Measurements from ENCODE around the gene CD2BP2. TPM values are rescaled to one million over a fixed set of nuclear protein-coding genes. Genes with fewer than 3 reads are reported as not detected.
A peak's percentile ranks its signal among the peaks of the same experiment; 100 is the strongest.

Gene CD2BP2
- total RNA-seq, 1 donor from 2014 or later = 29.2 TPM

DNA sequence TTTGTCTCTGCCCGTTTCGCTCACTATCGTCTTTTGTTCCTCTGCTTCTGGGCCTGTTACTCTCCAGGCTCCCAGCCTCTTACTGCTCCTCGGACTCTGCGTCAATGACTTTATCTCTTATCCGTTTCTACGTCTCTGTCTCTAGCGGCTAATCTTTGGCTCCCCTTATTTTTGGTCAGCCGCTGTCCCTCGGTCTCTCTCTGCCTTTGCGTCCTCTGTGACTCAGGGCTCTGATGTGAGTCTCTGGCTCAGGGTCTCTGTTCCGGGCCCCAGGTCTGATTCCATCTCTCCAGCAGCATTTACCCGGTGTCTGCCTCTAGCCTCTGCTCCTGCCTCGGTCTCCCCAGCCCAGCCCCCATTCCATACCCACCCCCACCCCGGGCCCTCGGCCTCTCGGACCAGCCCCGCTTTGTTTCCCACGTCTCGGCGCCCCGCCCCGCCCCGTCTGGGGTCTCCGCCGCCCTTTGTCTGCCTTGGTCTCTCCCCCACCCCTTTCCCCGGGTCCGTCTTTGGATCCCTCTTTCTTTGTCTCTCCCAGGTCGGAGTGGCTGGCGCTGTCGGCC is 39.6 kb upstream of the CD2BP2 start:
- peaks cover 38% of the 10 kb centered on the region for H3K4me1 ChIP-seq
- H3K27ac ChIP-seq = peak overlapping the region; percentile 72
- no peaks in the 10 kb centered on the region for H3K9me3 ChIP-seq
- intact Hi-C loops (cut with DNase I) = no loop called here
- H3K4me3 ChIP-seq = peak overlapping the region; percentile 83 to 95
- DNase-seq (ENCODE audit: extremely low spot score in 2 of 2) = no peak
- H3K27me3 ChIP-seq = no peaks in the 10 kb centered on the region
- H3K36me3 ChIP-seq = no peaks in the 10 kb centered on the region
- TF ChIP-seq, protein P1, sequence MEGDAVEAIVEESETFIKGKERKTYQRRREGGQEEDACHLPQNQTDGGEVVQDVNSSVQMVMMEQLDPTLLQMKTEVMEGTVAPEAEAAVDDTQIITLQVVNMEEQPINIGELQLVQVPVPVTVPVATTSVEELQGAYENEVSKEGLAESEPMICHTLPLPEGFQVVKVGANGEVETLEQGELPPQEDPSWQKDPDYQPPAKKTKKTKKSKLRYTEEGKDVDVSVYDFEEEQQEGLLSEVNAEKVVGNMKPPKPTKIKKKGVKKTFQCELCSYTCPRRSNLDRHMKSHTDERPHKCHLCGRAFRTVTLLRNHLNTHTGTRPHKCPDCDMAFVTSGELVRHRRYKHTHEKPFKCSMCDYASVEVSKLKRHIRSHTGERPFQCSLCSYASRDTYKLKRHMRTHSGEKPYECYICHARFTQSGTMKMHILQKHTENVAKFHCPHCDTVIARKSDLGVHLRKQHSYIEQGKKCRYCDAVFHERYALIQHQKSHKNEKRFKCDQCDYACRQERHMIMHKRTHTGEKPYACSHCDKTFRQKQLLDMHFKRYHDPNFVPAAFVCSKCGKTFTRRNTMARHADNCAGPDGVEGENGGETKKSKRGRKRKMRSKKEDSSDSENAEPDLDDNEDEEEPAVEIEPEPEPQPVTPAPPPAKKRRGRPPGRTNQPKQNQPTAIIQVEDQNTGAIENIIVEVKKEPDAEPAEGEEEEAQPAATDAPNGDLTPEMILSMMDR (IDR thresholded peaks at IDR 0.05) = no peak
- TF ChIP-seq POLR2AphosphoS5 (IDR thresholded peaks at IDR 0.05; ENCODE audit: insufficient read depth in 1 of 2, low read depth in 1 of 2) (no peak), POLR2A (IDR thresholded peaks at IDR 0.05) (no peak)

DNA sequence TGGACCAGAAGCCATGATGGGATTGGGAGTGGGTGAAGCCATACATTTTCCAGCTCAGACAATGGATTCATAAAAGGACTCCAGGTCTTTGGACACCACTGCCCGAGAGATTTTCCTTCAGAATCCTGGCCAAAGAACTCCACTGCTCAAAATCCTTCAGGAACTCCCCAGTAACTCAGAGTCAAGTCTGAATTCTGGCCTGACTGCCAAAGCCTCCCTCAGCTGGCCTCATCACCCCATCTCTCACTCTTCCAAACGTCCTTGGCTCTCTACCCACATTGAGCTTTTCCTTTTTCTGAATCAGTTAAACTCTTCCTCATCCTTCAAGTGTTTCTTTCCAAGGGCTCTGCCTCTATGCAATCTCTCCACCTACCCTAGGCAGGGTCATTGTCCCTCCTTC is 28.4 kb upstream of the CD2BP2 start:
- Histone ChIP-seq H3K36me3 (no peaks in the 10 kb centered on the region), H3K4me3 (no peak overlapping the region), H3K9me3 (no peaks in the 10 kb centered on the region), H3K4me1 (peaks cover 17% of the 10 kb centered on the region), H3K27me3 (no peaks in the 10 kb centered on the region), H3K27ac (no peak overlapping the region)
- intact Hi-C loops (cut with DNase I) = no loop called here
- no peak for DNase-seq (ENCODE audit: extremely low spot score in 2 of 2)
- TF ChIP-seq, protein P1 (IDR thresholded peaks at IDR 0.05) = no peak
- TF ChIP-seq POLR2A (IDR thresholded peaks at IDR 0.05) (no peak), POLR2AphosphoS5 (IDR thresholded peaks at IDR 0.05; ENCODE audit: insufficient read depth in 1 of 2, low read depth in 1 of 2) (no peak)

DNA sequence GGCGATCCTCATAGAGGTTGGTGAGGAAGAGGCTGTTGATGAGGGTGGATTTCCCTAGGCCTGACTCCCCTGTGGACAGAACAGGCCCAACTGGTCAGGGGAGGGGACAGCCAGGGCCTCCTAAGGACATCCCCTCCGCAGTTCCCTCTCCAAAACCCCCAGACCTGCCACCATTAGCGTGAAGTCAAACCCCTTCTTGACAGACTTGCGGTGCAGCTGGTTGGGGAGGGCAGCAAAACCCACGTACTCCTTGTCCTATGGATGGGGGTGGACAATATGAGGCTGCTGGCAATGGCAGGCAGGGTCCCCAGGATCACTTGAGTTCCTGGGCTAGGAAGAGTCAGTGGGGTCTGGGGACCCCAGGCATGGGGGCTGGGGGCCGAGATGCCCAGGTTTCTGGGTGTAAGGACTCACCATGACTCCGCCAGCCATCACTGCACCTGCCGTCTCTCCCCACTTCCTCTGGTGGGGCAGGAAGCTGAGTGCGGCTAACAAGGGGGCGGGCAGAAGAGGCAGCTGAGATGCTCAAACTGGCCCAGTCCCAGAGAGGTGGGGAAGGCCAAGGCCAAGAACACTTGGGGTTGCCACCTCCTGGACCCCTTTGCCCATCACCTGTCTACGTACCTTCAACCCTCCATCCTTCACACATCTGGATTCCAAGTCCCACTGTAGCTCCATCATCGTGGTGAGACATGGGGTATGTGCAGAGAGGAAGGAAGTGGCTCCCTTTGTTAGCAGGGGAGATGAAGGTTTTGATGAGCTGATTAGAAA is 27.2 kb upstream of the CD2BP2 start, which contains the start of gene SEPTIN1:
Gene SEPTIN1 (minus strand): TSS at position 451 of the 771 bp plus-strand sequence. CDS start 19 bp downstream, at position 432.
- no peak within 1 kb of the TSS for H3K27ac ChIP-seq
- H3K4me3 ChIP-seq = peak within 1 kb of the TSS in 1 of 2 donors; percentile 17

DNA sequence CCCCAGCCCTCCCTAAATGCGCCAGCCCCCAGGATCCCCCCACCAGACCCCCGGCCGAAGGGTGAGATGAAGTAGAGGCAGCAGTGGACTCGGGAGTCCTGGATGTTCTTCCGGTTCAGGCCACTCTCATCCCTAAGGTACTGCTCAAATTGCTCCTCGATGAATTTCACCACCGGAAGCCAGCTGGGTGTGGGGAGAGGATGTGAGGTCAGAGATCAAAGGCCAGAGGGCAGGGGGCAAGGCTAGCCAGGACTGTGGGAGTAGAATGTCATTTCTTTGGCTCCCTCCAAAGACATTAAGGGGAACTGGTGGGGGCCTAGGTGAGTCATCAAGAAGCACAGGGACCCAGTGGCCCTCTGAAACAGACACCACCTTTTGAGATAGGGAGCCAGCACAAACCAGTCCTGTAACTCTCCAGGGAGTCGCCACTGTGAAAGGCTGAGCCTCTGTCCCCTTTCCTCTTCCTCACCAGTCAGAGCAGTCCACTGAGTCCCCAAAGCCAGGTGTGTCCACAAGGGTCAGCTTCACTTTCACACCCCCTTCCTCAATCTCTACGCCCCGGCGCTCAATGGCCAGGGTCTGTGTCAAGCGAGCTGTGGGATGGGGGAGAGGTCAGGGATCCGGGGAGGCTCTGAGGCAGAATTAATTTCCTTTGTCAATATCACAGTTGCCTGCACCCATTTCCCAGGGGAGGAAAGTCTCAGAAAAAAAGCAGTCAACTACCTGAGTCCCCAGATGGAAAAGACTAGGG is 26.4 kb upstream of the CD2BP2 start:
- no peak overlapping the region for H3K27ac ChIP-seq
- H3K9me3 ChIP-seq = no peaks in the 10 kb centered on the region
- peaks cover 31% of the 10 kb centered on the region for H3K4me1 ChIP-seq
- H3K4me3 ChIP-seq = peak overlapping the region in 1 of 2 donors; percentile 17
- no peak for DNase-seq (ENCODE audit: extremely low spot score in 2 of 2)
- no peaks in the 10 kb centered on the region for H3K27me3 ChIP-seq
- H3K36me3 ChIP-seq = no peaks in the 10 kb centered on the region
- intact Hi-C loops (cut with DNase I) = no loop called here
- TF ChIP-seq POLR2A (IDR thresholded peaks at IDR 0.05) (no peak), POLR2AphosphoS5 (IDR thresholded peaks at IDR 0.05; ENCODE audit: insufficient read depth in 1 of 2, low read depth in 1 of 2) (no peak)
- TF ChIP-seq, protein P1 (IDR thresholded peaks at IDR 0.05) = no peak

More for the DNA sequence above, 27.2 kb upstream of the CD2BP2 start, which contains the start of gene SEPTIN1:
- intact Hi-C loops (cut with DNase I) = no loop called here
- no peaks in the 10 kb centered on the region for H3K27me3 ChIP-seq
- no peak for DNase-seq (ENCODE audit: extremely low spot score in 2 of 2)
- H3K4me1 ChIP-seq = peaks cover 22% of the 10 kb centered on the region
- no peaks in the 10 kb centered on the region for H3K9me3 ChIP-seq
- H3K36me3 ChIP-seq = no peaks in the 10 kb centered on the region
- TF ChIP-seq POLR2A (IDR thresholded peaks at IDR 0.05) = no peak
- TF ChIP-seq, protein P1 (IDR thresholded peaks at IDR 0.05) = no peak
- TF ChIP-seq POLR2AphosphoS5 (IDR thresholded peaks at IDR 0.05; ENCODE audit: insufficient read depth in 1 of 2, low read depth in 1 of 2) = peak in 1 of 2 donors; percentile 52

All from vagina (tissue), 2 donors.